Muscle layer of duodenum (tissue), 2 donors: Measurements from ENCODE around the gene M1AP.

Experiments
- H3K27ac ChIP-seq: one replicate; pipeline ENCODE4 v1.7.0; 2013; ENCODE audit warnings: mild to moderate bottlenecking, low read length
- H3K27me3 ChIP-seq: one replicate; pipeline ENCODE4 v1.7.0; 2013; ENCODE audit warnings: low read depth, mild to moderate bottlenecking, control low read depth, low read length
- H3K36me3 ChIP-seq, 2 donors: one replicate each; pipeline ENCODE4 v1.7.0; 2013; ENCODE audit warnings: low read length in 2 of 2, control low read depth in 1 of 2, mild to moderate bottlenecking in 1 of 2; ENCODE audit not compliant: insufficient read depth in 2 of 2, control insufficient read depth in 1 of 2
- H3K4me1 ChIP-seq, 2 donors: one replicate each; pipeline ENCODE4 v1.7.0; 2013; ENCODE audit warnings: low read length in 2 of 2, mild to moderate bottlenecking in 2 of 2, control low read depth in 1 of 2, moderate library complexity in 1 of 2; ENCODE audit not compliant: insufficient read depth in 2 of 2, control insufficient read depth in 1 of 2
- H3K4me3 ChIP-seq, 2 donors: one replicate each; pipeline ENCODE4 v1.7.0; 2013; ENCODE audit warnings: low read length in 2 of 2, low read depth in 1 of 2, mild to moderate bottlenecking in 1 of 2
- H3K9me3 ChIP-seq, 2 donors: one replicate each; pipeline ENCODE4 v1.7.0; 2013; ENCODE audit warnings: low read length in 2 of 2, control low read depth in 1 of 2, mild to moderate bottlenecking in 1 of 2; ENCODE audit not compliant: control insufficient read depth in 1 of 2
- donor health status: healthy.

M1AP gene

DNA sequence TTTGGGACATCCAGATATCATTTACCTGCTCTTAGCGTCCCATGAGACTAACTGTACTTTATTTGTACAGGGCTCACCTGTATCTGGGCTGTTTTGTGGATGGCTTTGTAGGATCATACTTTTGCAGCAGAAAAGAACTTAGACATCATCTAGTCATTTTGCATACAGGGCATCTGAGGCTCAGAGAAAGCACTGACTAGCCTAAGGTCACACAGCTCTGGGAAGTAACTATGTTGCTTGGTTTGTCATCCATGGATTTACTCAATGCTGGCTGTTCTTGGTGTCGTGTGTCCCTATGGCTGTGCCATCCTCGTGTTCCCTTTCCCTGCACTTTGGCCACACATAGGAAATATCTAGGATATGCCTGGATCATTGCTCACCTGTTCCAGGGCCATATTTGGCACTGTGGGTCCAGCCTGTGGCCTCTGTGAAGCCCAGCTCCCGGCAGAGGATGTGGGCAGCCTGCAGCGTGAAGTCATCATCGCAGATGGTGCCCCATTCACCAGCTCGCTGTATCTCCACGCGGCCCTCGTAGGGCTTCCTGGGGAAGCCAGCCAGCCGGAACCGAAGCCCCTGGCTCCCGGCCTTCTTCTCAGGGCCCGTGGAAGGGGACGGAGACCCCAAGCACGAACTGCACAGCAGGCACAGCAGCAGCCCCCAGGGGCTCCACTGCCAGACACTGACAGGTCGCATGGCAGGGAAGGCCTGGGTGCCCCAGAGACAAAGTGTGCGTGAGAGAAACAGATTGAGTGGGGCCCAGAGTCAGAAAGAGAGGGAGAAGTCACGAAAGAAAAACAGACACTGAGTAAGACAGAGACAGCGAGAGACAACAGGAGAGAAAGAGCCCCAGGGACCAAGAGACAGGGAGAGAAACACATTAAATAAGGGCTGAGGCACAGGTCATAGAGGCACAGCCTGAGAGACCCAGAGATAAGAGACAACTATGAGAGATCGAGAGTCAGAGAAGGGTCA lies 95.9 kb downstream of the M1AP start:
- Histone ChIP-seq H3K4me3 (peak overlapping the region in 1 of 2 donors; percentile 88), H3K36me3 (peaks cover 0 to 6% of the 10 kb centered on the region in 2 donors), H3K27ac (peak overlapping the region; percentile 47), H3K4me1 (peaks cover 0 to 16% of the 10 kb centered on the region in 2 donors), H3K27me3 (no peaks in the 10 kb centered on the region), H3K9me3 (no peaks in the 10 kb centered on the region)

DNA sequence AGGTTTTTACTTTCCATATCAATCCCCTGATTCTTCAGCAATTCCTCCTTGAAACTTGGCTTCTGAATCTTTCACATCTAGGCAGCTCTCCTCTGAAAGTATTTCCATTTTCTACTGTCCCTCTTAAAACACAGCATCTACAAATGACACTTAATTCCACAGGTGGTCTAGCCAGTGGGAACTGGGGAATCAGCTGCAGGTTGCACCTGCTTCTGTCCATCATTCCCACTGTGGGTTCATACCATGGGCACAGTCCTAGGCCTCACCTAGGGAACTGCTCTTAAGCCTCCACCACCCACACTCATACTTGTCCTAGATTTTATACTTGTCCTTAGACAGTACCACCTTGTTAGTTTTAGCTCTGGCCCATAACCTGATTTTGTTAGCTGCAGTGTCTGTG lies 96.6 kb downstream of the M1AP start:
- no peaks in the 10 kb centered on the region for H3K9me3 ChIP-seq
- peaks cover 0 to 5% of the 10 kb centered on the region in 2 donors for H3K36me3 ChIP-seq
- H3K4me1 ChIP-seq, result peaks cover 0 to 16% of the 10 kb centered on the region in 2 donors
- no peak overlapping the region for H3K4me3 ChIP-seq
- no peak overlapping the region for H3K27ac ChIP-seq
- no peaks in the 10 kb centered on the region for H3K27me3 ChIP-seq

DNA sequence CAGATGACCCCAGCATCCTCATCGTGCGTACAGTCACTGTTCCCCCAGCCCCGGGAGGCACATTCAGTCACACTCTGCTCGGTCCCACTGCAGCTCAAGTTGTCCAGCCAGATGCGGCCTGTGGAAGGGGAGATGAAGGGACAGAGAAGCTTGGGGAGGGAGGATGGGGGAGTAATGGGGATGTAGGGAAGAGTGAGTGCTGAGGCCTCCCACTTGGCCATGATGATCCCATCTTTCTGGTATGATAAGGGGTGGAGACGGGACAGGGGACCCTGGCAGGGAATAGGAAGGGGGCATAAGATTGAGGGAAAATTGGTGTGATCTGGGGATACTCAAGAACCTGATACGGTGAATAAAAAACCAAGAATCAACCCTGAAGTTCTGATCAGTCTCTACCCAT lies 97.9 kb downstream of the M1AP start:
- no peaks in the 10 kb centered on the region for H3K36me3 ChIP-seq
- no peak overlapping the region for H3K27ac ChIP-seq
- H3K27me3 ChIP-seq, result no peaks in the 10 kb centered on the region
- peaks cover 0 to 15% of the 10 kb centered on the region in 2 donors for H3K4me1 ChIP-seq
- H3K9me3 ChIP-seq, result no peaks in the 10 kb centered on the region
- H3K4me3 ChIP-seq, result no peak overlapping the region

DNA sequence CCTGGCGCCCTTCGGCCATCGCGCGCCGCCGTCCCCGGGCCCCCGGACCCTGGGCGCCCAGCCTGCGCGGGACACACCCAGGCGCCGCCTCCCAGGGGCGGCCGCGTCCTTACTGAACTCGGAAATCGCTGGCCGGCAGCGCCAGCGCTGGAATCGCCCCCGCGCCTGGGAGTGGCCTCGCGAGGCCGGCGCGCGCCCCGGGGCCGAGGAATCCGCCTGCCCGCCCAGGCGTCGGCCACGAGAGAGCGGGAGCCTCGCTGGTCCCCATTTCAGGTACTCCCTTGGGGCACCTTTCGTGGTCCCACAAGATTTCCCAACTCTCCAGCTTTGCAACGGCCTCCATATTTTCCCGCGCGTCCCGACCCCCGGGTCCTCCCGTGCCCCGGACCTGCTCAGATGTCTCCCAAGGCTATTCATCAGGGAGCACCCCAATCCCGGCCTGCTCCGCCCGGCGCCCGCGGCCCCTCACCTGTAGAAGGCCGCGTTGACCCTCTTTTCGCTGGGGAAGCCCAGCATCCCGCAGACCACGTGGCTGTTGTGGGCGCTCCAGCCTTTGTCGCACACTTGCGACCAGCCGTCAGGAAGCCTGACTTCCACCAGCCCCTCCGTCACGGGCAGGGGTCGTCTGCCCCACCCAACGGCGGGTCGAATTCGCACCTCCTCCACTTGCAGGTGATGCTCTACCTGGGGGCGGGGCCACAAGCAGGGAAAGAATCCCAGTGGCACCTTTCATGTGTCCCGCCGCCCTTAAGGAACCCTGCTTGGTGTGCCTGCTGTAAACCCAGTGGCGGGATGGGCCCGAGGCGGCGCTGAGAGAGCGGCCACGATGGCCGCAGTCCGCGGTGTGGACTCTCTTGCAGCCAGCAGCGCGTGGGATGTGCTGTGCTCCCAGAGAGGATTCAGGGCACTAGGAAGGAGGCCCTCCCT lies 99.0 kb downstream of the M1AP start:
- H3K9me3 ChIP-seq, result no peaks in the 10 kb centered on the region
- H3K36me3 ChIP-seq, result no peaks in the 10 kb centered on the region
- no peak overlapping the region for H3K27ac ChIP-seq
- peak overlapping the region; percentile 43 to 70 for H3K4me3 ChIP-seq
- H3K27me3 ChIP-seq, result no peaks in the 10 kb centered on the region
- H3K4me1 ChIP-seq, result peaks cover 0 to 12% of the 10 kb centered on the region in 2 donors

DNA sequence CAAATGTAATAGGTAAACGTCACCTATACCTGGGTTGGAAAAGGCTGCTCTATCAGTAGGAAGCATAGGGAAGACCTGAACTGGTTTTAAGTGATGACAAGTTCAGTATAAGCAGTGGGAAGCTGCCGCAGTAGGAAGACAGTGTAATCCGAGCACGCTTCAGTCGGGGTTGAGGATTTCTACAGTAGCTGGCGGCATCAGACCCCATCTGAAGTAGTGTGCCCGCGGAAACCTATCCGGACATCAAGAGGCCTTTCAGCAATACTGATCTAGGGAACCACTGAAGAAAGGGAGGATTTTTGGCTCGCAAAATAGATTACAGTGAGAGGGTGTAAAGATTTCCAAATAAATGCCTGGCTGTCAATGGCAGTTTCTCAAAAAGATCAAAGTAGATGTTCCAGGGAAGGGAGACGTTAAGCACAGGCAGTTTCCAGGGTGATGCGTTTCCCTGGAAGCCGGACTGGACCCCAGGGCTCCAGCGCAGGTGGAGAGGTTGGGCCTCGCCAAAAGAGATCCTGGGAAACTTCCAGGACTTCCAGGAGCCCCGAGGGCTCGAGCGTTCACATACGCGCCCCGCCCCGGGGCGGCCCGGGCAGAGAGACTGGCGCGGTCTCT lies 99.7 kb downstream of the M1AP start:
- Histone ChIP-seq H3K27ac (no peak overlapping the region), H3K36me3 (no peaks in the 10 kb centered on the region), H3K4me3 (peak overlapping the region; percentile 43 to 70), H3K27me3 (no peaks in the 10 kb centered on the region), H3K9me3 (no peaks in the 10 kb centered on the region), H3K4me1 (peaks cover 0 to 12% of the 10 kb centered on the region in 2 donors)

DNA sequence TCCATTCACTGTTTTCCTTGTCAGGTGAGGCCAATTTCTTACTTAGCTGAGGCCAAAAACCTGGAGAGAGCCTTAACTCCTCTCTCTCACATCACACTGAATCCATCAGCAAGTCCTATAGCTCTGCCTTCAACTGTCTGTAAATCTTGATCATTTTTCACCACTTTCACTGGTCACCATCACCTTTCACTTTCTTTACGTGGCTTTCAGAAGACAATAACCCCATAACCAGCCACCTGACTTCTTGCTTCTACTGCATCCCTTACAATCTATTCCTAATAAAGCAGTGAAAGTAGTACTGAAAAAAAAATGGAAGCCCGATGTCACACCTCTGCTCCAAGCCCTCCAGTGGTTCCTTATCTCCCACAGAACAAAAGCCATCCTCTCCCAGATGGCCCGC lies 102.1 kb downstream of the M1AP start:
- H3K27ac ChIP-seq, result no peak overlapping the region
- peaks cover 0 to 12% of the 10 kb centered on the region in 2 donors for H3K4me1 ChIP-seq
- H3K36me3 ChIP-seq, result no peaks in the 10 kb centered on the region
- no peaks in the 10 kb centered on the region for H3K9me3 ChIP-seq
- no peak overlapping the region for H3K4me3 ChIP-seq
- no peaks in the 10 kb centered on the region for H3K27me3 ChIP-seq

DNA sequence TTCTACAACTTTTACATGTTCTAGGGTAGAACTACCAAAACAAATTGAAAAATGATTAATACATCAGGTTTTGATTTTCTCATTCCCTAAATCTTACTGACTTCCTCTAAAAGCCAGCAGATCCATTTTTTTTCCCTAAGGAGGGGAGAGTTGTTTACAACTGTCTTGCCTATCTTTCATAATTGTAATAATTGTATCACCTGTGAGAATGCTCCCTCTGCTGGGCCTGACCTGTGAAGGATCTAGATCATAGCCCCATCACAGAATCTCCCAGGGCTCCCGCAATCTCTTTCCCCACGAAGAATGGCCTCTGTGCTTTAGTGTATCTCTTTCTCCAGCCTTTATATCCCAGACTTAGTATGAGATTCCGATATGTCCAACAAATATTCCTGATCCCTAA lies 103.5 kb downstream of the M1AP start:
- H3K4me3 ChIP-seq, result no peak overlapping the region
- H3K27ac ChIP-seq, result no peak overlapping the region
- H3K36me3 ChIP-seq, result no peaks in the 10 kb centered on the region
- H3K27me3 ChIP-seq, result no peaks in the 10 kb centered on the region
- no peaks in the 10 kb centered on the region for H3K9me3 ChIP-seq
- peaks cover 0 to 6% of the 10 kb centered on the region in 2 donors for H3K4me1 ChIP-seq

DNA sequence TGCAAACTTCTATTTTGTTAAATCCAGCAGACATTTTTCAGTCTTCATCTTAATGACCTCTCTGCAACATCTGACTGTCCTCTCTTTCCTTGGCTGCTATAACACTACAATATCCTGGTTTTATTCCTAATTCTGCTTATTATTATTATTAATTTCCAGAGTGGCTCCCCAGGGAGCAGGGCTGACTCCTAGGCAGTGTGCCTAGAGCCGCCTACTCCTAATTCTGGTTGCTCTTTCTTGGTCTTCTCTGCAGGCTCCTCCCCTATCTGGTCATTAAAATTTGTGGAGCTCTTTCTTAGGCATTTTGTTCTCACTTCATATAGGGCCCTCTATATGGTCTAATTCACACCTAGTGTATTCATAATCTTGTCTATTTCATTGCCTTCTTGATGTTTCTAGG lies 105.2 kb downstream of the M1AP start:
- H3K4me3 ChIP-seq, result no peak overlapping the region

DNA sequence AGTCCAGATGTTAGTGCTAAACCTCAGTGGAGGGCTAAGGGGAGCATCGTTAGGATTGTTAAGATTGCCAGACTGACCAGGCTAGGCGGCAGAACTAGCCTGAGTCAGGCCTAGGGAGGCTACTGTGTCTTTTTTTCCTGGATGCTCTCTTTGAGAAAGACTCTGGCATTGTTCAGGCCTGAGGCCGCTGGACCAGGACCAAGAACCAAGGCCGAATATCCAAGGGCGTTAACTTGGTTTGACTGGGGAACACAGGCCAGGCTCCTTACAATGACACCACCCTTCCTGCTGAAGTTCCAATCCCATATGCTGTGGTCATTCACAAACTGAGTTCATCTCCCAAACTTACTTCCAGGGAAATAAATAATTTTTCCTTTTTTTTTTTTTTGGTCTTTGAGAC lies 107.8 kb downstream of the M1AP start:
- Histone ChIP-seq H3K27me3 (no peaks in the 10 kb centered on the region), H3K27ac (no peak overlapping the region), H3K36me3 (no peaks in the 10 kb centered on the region), H3K4me3 (no peak overlapping the region), H3K9me3 (no peaks in the 10 kb centered on the region), H3K4me1 (no peaks in the 10 kb centered on the region)

More for the DNA sequence above, 105.2 kb downstream of the M1AP start:
- Histone ChIP-seq H3K27me3 (no peaks in the 10 kb centered on the region), H3K27ac (no peak overlapping the region), H3K4me1 (no peaks in the 10 kb centered on the region), H3K9me3 (no peaks in the 10 kb centered on the region), H3K36me3 (no peaks in the 10 kb centered on the region)

DNA sequence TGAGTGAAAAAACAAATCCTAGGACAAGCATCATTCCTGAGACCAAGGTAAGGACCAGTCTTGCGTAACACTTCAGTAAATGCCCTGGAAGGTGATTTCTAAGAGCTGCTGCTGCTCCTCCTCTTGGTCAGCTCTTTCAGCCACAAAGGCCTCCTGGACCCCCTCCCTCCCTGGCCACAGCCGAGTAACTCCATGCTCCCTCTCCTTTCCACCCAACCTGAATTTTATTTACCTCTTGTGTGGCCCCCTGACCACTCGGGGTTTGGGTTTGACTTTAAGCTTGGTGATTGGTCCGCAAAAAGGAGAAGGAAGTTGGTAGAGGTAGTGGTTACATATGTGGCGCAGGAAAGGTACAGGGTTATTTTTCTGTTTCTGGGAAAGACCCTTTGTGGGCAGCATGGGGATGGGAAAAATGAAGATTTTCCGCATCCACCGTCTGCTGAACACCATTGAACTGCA lies 109.2 kb downstream of the M1AP start:
- H3K27me3 ChIP-seq, result no peaks in the 10 kb centered on the region
- no peaks in the 10 kb centered on the region for H3K4me1 ChIP-seq
- no peak overlapping the region for H3K4me3 ChIP-seq
- no peaks in the 10 kb centered on the region for H3K9me3 ChIP-seq
- no peak overlapping the region for H3K27ac ChIP-seq
- no peaks in the 10 kb centered on the region for H3K36me3 ChIP-seq

DNA sequence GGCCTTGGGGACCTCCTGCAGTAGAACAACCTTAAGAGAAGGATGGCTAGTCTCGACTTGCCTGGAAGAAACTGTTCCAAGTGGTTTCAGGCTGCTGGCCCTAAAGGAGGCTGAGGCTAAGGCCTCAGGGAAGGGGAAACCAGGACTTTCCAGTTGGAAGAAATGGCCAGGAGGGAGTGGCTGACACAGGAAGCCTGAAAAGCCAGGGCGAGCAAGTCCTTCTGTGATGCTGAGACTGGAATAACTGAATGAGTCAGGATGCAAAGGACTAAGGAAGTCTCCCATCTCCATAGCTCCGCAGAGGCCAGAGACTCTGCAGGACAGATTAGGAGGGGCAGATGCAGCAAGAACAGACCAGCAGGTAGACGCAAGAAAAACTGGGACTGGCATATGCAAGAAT lies 111.0 kb downstream of the M1AP start:
- no peaks in the 10 kb centered on the region for H3K4me1 ChIP-seq
- peaks cover 5 to 12% of the 10 kb centered on the region in 2 donors for H3K36me3 ChIP-seq
- no peaks in the 10 kb centered on the region for H3K9me3 ChIP-seq
- H3K27me3 ChIP-seq, result no peaks in the 10 kb centered on the region
- no peak overlapping the region for H3K27ac ChIP-seq
- H3K4me3 ChIP-seq, result no peak overlapping the region
